ENCODE data around the gene MAML3.

- TF ChIP-seq CTCF (IDR thresholded peaks at IDR 0.05; ENCODE audit: low read length), result no peak
- TF ChIP-seq EZH2 (IDR thresholded peaks at IDR 0.05; ENCODE audit: borderline replicate concordance, low read length), result no peak
Measured at GRCh38 chr4:140088323-140088967, 65.5 kb downstream of the MAML3 start.
